RWPE1 (cell line): ENCODE results near the gene RWDD1.

Source experiments
- CTCF ChIA-PET: fragments of 350-600 bp; sonication (Branson Sonifier 250); formaldehyde crosslinking; extraction: SDS; loops from one replicate; lab custom pipeline; 2021; lab: Yijun Ruan, JAX
- POLR2A ChIA-PET: fragments of 400-600 bp; formaldehyde crosslinking; extraction: SDS; loops from one replicate; lab custom pipeline; 2020; ENCODE audit warnings: antibody characterized with exemption; ENCODE audit not compliant: low non-redundant PET; lab: Yijun Ruan, JAX
- DNase-seq: peaks from one replicate; pipeline ENCODE4 v3.0.0; 2012; ENCODE audit warnings: low spot score
- H3K27ac ChIP-seq: fragments of 450-650 bp; 2 replicates; pipeline ENCODE4 v1.5.1; 2017
- TF ChIP-seq, protein P1 (sequence below): fragments of 450-650 bp; conservative IDR thresholded peaks from 2 replicates; pipeline ENCODE4 v1.5.1; 2017; ENCODE audit warnings: low read depth, mild to moderate bottlenecking

The RWDD1 gene

DNA sequence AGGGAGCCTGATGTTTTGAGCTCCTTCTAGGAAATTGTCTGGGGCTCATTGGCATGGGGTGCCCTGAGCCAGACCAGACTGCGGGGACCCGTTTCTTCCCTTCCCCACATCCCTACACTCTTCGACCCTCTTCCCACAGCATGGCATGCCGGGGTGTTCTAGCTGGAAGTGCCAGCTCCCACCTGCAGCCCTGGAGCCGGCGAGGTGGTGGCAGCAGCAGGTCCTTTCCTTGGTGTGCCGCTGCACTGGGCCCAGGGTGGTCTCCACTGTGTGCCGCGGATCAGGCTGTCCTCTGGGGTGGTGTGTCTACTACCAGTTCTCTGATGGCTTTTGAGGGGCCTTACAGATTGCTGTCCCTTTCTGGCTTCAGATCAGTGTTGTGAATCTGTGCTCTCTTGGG lies 7.5 kb upstream of the RWDD1 start:
- TF ChIP-seq, protein P1, sequence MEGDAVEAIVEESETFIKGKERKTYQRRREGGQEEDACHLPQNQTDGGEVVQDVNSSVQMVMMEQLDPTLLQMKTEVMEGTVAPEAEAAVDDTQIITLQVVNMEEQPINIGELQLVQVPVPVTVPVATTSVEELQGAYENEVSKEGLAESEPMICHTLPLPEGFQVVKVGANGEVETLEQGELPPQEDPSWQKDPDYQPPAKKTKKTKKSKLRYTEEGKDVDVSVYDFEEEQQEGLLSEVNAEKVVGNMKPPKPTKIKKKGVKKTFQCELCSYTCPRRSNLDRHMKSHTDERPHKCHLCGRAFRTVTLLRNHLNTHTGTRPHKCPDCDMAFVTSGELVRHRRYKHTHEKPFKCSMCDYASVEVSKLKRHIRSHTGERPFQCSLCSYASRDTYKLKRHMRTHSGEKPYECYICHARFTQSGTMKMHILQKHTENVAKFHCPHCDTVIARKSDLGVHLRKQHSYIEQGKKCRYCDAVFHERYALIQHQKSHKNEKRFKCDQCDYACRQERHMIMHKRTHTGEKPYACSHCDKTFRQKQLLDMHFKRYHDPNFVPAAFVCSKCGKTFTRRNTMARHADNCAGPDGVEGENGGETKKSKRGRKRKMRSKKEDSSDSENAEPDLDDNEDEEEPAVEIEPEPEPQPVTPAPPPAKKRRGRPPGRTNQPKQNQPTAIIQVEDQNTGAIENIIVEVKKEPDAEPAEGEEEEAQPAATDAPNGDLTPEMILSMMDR, result no peak
- CTCF ChIA-PET, result interaction anchor here (0.7 to 2.5 kb wide), 4 partner anchors 29 to 295 kb away, joined by 3 to 11 read pairs (median 6); no protein-coding TSS in a partner anchor
- no peak for DNase-seq
- H3K27ac ChIP-seq, result no peak overlapping the region
- POLR2A ChIA-PET, result no interaction called here

DNA sequence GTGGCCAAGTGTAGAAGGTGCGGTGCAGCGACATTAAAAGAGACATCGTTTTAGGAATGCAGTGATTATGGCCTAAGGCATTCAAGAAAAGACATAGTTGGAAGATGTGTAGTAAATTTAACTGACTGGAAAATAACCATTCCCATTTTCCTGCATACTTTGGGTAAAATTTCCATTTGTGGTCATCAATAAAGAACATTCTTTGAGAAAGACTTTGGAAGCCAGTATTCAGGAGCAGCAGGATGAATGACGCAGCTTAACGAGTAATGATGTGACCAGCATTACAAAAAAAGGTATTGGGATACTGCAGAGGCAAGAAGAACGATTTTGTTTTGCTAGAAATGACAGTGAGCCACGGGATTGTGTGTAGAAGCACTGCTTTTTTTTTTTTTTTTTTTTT lies 7.0 kb upstream of the RWDD1 start:
- CTCF ChIA-PET, result interaction anchor here (0.7 to 1.2 kb wide), 2 partner anchors 61 to 277 kb away, joined by 4 to 7 read pairs; no protein-coding TSS in a partner anchor
- TF ChIP-seq, protein P1, result no peak
- H3K27ac ChIP-seq, result no peak overlapping the region
- POLR2A ChIA-PET, result no interaction called here
- no peak for DNase-seq

DNA sequence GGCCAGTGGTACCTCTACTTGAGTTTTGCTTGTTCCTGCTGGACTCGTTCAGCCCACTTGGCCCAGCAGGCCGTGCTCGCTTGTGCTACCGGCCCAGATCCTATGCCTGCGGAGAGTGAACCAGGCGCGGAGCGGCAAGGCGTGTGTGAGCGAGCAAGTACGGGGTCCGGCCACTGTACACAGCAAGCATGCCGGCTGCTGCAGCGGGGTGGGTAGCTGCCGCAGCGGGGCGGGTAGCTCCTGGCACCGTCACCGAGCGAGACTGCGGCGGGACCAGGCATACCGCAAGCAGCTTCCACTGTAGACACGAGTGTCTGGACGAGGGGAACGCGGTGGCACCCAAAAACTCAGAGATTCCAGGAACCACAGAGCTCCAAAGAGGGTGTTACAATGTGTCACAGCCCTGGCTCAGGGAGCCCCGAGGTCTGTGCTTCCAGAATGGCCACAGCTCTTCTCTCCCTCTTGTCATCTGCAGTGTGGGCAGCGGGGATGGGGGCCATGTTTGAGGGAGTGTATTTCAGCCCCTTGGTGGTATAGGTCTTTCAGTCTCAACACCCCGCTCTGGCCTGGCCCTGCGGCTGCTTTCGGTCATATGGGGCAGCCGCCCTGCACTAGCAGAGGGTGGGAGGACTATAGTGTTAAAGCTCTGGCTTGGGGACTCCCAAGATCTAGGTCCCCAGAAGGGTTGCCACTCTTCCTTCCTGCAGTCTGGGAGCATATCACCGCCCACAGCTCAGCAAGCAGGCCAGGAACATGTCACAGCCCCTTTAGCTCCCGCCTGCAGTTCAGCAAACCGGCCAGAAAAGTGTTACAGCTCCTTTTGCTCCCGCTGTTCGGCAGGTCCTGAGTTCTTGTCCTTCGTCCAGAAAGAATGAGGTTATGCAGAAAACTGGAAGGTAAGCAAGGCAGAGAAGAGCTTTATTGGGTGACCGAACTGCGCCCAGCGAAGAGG lies 6.1 kb upstream of the RWDD1 start:
- DNase-seq, result no peak
- ChIA-PET CTCF (interaction anchor here (0.9 kb wide), 1 partner anchor 297 kb away, joined by 5 read pairs; no protein-coding TSS in a partner anchor), POLR2A (no interaction called here)
- TF ChIP-seq, protein P1, result no peak
- H3K27ac ChIP-seq, result no peak overlapping the region

DNA sequence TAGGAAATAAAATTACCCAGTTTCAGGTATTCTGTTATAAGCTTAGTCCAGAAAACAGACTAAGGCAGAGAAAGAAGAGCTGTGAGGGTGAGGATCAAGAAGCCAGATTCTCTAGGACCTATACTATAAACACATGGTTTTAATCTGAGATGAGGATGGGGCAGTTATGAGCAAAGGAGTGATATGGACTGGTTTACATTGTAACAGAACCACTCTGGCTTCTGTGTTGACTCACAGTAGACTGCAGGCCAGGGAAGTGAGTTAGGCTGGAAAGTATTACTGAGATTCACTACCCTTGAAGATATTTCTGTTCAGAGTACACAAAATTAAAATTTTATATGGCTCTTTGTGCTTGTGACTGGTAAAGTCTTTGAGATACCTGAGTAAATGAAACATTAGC lies 3.2 kb upstream of the RWDD1 start:
- ChIA-PET CTCF (interaction anchor here (0.5 kb wide), 1 partner anchor 173 kb away, joined by 3 read pairs; no protein-coding TSS in a partner anchor), POLR2A (no interaction called here)
- no peak for DNase-seq
- TF ChIP-seq, protein P1, result no peak
- no peak overlapping the region for H3K27ac ChIP-seq

DNA sequence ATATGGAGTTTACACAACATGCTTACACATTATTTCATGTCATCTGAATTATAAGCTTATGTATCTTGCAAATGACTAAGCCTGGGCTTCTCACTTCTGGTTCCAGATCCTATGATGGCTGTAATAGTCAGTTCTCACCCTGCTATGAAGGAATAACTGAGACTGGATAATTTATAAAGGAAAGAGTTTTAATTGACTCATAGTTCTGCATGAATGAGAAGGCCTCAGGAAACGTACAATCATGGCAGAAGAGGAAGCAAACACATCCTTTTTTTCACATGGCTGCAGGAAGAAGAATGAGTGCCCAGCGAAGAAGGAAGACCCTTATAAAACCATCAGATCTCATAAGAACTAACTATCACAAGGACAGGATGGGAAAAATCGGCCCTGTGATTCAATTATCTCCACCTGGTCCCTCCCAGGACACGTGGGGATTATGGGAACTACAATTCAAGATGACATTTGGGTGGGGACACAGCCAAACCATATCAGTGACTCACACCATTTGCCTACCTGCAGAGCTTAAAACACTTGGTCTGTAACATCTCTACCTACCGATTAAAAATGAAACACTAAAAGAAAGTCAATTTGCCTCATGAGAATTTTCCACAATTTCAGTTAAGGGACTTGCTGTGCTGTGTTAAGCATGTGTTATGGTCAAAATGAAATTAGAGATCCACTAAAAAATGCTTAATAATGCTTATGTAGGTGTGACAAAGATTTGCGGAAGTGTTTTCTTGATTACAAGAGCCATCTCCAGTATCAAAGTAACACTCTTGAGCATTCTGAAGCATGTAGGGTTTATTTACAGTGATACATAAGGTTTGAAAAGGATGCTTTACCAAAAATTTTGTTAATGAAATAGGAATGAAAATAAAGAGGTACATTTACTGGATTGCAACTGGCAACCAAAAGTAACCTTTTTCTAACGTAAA lies 2.2 kb upstream of the RWDD1 start:
- H3K27ac ChIP-seq, result no peak overlapping the region
- TF ChIP-seq, protein P1, result no peak
- no peak for DNase-seq
- ChIA-PET POLR2A (no interaction called here), CTCF (interaction anchor here (0.5 to 1.6 kb wide), 2 partner anchors 8 to 172 kb away, joined by 3 to 10 read pairs; no protein-coding TSS in a partner anchor)

DNA sequence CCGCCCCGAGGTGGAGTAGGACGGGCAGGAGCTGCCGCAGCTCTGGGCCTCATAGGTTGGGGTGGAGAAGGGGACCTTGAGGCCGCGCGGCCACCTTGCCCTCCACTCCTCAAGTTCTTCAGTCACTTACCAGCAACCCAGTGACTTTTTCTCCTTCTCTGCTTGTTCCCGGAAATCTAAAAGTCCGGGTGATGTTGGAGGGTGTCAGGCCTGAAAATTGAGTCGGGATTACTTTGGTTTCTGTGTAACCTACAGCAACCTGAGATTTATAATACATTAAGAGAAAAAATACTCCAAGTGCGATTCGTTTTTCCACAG lies 338 bp downstream of the RWDD1 start:
- CTCF ChIA-PET, result interaction anchor here (0.6 to 1.5 kb wide), 4 partner anchors 11 to 292 kb away, joined by 3 to 13 read pairs (median 6); partner anchors contain the start of gene TSPYL1
- POLR2A ChIA-PET, result interaction anchor here (1.0 to 1.1 kb wide), 2 partner anchors 9 to 14 kb away, joined by 3 to 5 read pairs; no protein-coding TSS in a partner anchor
- peak overlapping the region; percentile 93 for H3K27ac ChIP-seq

More for the DNA sequence above, 338 bp downstream of the RWDD1 start:
- TF ChIP-seq, protein P1, result no peak
- no peak for DNase-seq
